WTC11 (cell line): ENCODE data around the gene BTLA. TPM values are rescaled to one million over a fixed set of nuclear protein-coding genes. Genes with fewer than 3 reads are reported as not detected.

ENCODE experiments used
- ATAC-seq: fragments of 200-7000 bp; cut with Tn5 transposase; 2 replicates; pipeline ENCODE4 v1.10.0; 2021; ENCODE audit warnings: mild to moderate bottlenecking, moderate library complexity
- CTCF ChIA-PET: fragments of 300-600 bp; sonication (Branson Sonifier 250); formaldehyde crosslinking; loops from one replicate; lab custom pipeline; 2021; ENCODE audit warnings: antibody characterized with exemption; lab: Charles Lee
- POLR2A ChIA-PET: fragments of 350-600 bp; sonication (Branson Sonifier 250); formaldehyde crosslinking; loops from one replicate; lab custom pipeline; 2021; ENCODE audit warnings: antibody characterized with exemption; lab: Charles Lee
- DNase-seq: peaks from one replicate; pipeline ENCODE4 v3.0.0; 2021; ENCODE audit warnings: low spot score
- H3K27ac Mint-ChIP-seq: 2 replicates; pipeline ENCODE4 v1.8.0; 2021; ENCODE audit warnings: mixed read lengths
- H3K27me3 Mint-ChIP-seq: 2 replicates; pipeline ENCODE4 v1.8.0; 2021; ENCODE audit warnings: low read depth, mild to moderate bottlenecking, moderate library complexity, mixed read lengths
- H3K36me3 Mint-ChIP-seq: 2 replicates; pipeline ENCODE4 v1.8.0; 2021; ENCODE audit warnings: mixed read lengths
- H3K4me1 Mint-ChIP-seq: 2 replicates; pipeline ENCODE4 v1.8.0; 2022; ENCODE audit warnings: mixed read lengths
- H3K4me3 Mint-ChIP-seq: 2 replicates; pipeline ENCODE4 v1.8.0; 2021; ENCODE audit warnings: mild to moderate bottlenecking, moderate library complexity, mixed read lengths
- H3K9me3 Mint-ChIP-seq: 2 replicates; pipeline ENCODE4 v1.8.0; 2021; ENCODE audit warnings: mixed read lengths
- CREB1 ChIP-seq: sonication (generic); formaldehyde crosslinking; IDR thresholded peaks from 2 replicates; pipeline ENCODE4 v1.8.0; 2023; ENCODE audit warnings: mild to moderate bottlenecking, missing genetic modification reagents
- ESRRA ChIP-seq: sonication (generic); formaldehyde crosslinking; IDR thresholded peaks from 2 replicates; pipeline ENCODE4 v1.8.1; 2022; ENCODE audit warnings: mild to moderate bottlenecking, missing genetic modification reagents, borderline replicate concordance
- GRHL2 ChIP-seq: fragments of 250-450 bp; sonication (Bioruptor Pico); IDR thresholded peaks from 2 replicates; pipeline ENCODE4 v1.8.0; 2022; ENCODE audit warnings: mild to moderate bottlenecking, moderate library complexity; ENCODE audit not compliant: insufficient replicate concordance, severe bottlenecking
- GTF2I ChIP-seq: fragments of 250-450 bp; sonication (Bioruptor Pico); conservative IDR thresholded peaks from 2 replicates; pipeline ENCODE4 v1.4.0; 2021; ENCODE audit warnings: mild to moderate bottlenecking
- HMGA2 ChIP-seq: fragments of 250-450 bp; sonication (Bioruptor Pico); IDR thresholded peaks from 2 replicates; pipeline ENCODE4 v1.4.0; 2021; ENCODE audit warnings: mild to moderate bottlenecking, moderate library complexity
- ZNF138 ChIP-seq: sonication (generic); formaldehyde crosslinking; conservative IDR thresholded peaks from 2 replicates; pipeline ENCODE4 v1.8.1; 2022; ENCODE audit warnings: mild to moderate bottlenecking, moderate library complexity, missing genetic modification reagents
- ZNF423 ChIP-seq: fragments of 250-450 bp; sonication (Bioruptor Pico); IDR thresholded peaks from 2 replicates; pipeline ENCODE4 v2.1.2; 2022; ENCODE audit warnings: mild to moderate bottlenecking, moderate library complexity
- total RNA-seq: library from RNA; stranded (reverse); gene quantifications from 3 replicates; pipeline ENCODE4 v1.2.3, GENCODE V29; 2021
- TF ChIP-seq, protein P1 (sequence below): sonication (generic); formaldehyde crosslinking; IDR thresholded peaks from 2 replicates; pipeline ENCODE4 v1.8.0; 2023; ENCODE audit warnings: mild to moderate bottlenecking, missing genetic modification reagents
- TF ChIP-seq, protein P2 (sequence below): sonication (generic); formaldehyde crosslinking; IDR thresholded peaks from 2 replicates; pipeline ENCODE4 v1.8.0; 2023; ENCODE audit warnings: missing genetic modification reagents, mild to moderate bottlenecking, borderline replicate concordance
- TF ChIP-seq, protein P3 (sequence below): sonication (generic); formaldehyde crosslinking; IDR thresholded peaks from 2 replicates; pipeline ENCODE4 v1.8.1; 2023; ENCODE audit warnings: mild to moderate bottlenecking, missing genetic modification reagents
- TF ChIP-seq, protein P4 (sequence below): sonication (generic); formaldehyde crosslinking; conservative IDR thresholded peaks from 2 replicates; pipeline ENCODE4 v1.8.1; 2022; ENCODE audit warnings: mild to moderate bottlenecking, missing genetic modification reagents
- TF ChIP-seq, protein P5 (sequence below): sonication (generic); formaldehyde crosslinking; IDR thresholded peaks from 2 replicates; pipeline ENCODE4 v1.8.1; 2022; ENCODE audit warnings: missing genetic modification reagents, borderline replicate concordance
- TF ChIP-seq, protein P6 (sequence below): fragments of 250-450 bp; sonication (Bioruptor Pico); IDR thresholded peaks from 2 replicates; pipeline ENCODE4 v2.1.2; 2022; ENCODE audit warnings: mild to moderate bottlenecking, moderate library complexity
- TF ChIP-seq, protein P7 (sequence below): sonication (generic); formaldehyde crosslinking; IDR thresholded peaks from 2 replicates; pipeline ENCODE4 v1.8.0; 2022; ENCODE audit warnings: mild to moderate bottlenecking, missing genetic modification reagents
- TF ChIP-seq, protein P8 (sequence below): fragments of 250-450 bp; sonication (Bioruptor Pico); conservative IDR thresholded peaks from 2 replicates; pipeline ENCODE4 v1.9.0; 2021; ENCODE audit warnings: mild to moderate bottlenecking
- TF ChIP-seq, protein P9 (sequence below): sonication (generic); formaldehyde crosslinking; IDR thresholded peaks from 2 replicates; pipeline ENCODE4 v1.8.1; 2022; ENCODE audit warnings: mild to moderate bottlenecking, moderate library complexity, missing genetic modification reagents
- TF ChIP-seq, protein P10 (sequence below): fragments of 200-600 bp; IDR thresholded peaks from 2 replicates; pipeline ENCODE4 v1.8.0; 2022; ENCODE audit warnings: antibody characterized with exemption

Gene BTLA
- total RNA-seq, 1 experiment from 2014 or later = not detected

DNA sequence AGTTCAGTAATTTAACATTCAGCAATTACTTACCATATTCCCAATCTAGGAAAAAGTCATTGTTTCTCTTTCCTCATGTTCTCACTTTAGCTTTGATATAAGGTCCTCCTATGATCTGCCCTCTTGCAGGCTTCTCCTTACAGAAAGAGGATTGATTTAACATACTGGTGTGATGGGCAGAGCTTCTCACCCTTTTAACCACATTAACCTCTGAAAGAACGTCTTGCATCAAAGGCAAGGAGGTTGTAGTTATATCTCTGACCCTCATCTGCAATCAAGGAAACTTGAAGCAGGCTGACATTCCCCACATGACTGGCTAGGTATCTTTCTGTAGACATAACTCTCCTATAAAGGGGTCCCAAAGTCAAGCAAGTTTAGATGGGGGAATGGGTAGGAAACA lies 39.5 kb downstream of the BTLA start:
- Mint-ChIP-seq H3K27ac (no peak overlapping the region), H3K36me3 (no peaks in the 10 kb centered on the region), H3K27me3 (no peaks in the 10 kb centered on the region), H3K9me3 (peaks cover 8% of the 10 kb centered on the region), H3K4me1 (0 out of 2 replicates have a peak, but pooled peaks cover 3% of the 10 kb centered on the region), H3K4me3 (no peak overlapping the region)
- ChIA-PET CTCF (no interaction called here), POLR2A (interaction anchor here (1.1 kb wide), 1 partner anchor 172 kb away, joined by 3 read pairs; no protein-coding TSS in a partner anchor)
- ATAC-seq (no peak), DNase-seq (no peak)
- TF ChIP-seq GRHL2 = no peak
- TF ChIP-seq, protein P1, sequence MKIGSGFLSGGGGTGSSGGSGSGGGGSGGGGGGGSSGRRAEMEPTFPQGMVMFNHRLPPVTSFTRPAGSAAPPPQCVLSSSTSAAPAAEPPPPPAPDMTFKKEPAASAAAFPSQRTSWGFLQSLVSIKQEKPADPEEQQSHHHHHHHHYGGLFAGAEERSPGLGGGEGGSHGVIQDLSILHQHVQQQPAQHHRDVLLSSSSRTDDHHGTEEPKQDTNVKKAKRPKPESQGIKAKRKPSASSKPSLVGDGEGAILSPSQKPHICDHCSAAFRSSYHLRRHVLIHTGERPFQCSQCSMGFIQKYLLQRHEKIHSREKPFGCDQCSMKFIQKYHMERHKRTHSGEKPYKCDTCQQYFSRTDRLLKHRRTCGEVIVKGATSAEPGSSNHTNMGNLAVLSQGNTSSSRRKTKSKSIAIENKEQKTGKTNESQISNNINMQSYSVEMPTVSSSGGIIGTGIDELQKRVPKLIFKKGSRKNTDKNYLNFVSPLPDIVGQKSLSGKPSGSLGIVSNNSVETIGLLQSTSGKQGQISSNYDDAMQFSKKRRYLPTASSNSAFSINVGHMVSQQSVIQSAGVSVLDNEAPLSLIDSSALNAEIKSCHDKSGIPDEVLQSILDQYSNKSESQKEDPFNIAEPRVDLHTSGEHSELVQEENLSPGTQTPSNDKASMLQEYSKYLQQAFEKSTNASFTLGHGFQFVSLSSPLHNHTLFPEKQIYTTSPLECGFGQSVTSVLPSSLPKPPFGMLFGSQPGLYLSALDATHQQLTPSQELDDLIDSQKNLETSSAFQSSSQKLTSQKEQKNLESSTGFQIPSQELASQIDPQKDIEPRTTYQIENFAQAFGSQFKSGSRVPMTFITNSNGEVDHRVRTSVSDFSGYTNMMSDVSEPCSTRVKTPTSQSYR (CRISPR knock-in tag) = no peak

DNA sequence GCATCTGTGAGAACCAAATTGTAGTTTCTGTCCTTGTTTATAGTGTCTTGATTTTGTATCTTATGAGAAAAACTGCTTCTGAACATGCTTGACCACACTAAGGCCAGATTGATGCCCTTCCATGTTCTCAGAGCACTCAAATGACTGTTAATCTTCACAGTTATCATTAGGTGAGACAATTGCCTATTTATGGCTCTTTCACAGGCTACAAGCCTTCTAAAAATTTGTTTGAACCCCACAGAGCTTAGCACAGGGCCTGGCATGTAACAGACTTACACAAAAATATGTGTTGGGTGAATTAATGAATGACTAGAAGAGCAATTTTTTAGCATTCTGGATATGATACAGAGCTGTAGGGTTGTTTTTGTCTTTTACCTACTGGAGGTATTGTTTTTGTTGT lies 43.1 kb downstream of the BTLA start:
- no peaks in the 10 kb centered on the region for H3K27me3 Mint-ChIP-seq
- H3K4me1 Mint-ChIP-seq = peaks cover 6% of the 10 kb centered on the region
- CTCF ChIA-PET = no interaction called here
- ATAC-seq (no peak), DNase-seq (no peak)
- H3K27ac Mint-ChIP-seq = no peak overlapping the region
- H3K9me3 Mint-ChIP-seq = no peaks in the 10 kb centered on the region
- no peak overlapping the region for H3K4me3 Mint-ChIP-seq
- H3K36me3 Mint-ChIP-seq = no peaks in the 10 kb centered on the region
- POLR2A ChIA-PET = no interaction called here
- TF ChIP-seq, protein P2, sequence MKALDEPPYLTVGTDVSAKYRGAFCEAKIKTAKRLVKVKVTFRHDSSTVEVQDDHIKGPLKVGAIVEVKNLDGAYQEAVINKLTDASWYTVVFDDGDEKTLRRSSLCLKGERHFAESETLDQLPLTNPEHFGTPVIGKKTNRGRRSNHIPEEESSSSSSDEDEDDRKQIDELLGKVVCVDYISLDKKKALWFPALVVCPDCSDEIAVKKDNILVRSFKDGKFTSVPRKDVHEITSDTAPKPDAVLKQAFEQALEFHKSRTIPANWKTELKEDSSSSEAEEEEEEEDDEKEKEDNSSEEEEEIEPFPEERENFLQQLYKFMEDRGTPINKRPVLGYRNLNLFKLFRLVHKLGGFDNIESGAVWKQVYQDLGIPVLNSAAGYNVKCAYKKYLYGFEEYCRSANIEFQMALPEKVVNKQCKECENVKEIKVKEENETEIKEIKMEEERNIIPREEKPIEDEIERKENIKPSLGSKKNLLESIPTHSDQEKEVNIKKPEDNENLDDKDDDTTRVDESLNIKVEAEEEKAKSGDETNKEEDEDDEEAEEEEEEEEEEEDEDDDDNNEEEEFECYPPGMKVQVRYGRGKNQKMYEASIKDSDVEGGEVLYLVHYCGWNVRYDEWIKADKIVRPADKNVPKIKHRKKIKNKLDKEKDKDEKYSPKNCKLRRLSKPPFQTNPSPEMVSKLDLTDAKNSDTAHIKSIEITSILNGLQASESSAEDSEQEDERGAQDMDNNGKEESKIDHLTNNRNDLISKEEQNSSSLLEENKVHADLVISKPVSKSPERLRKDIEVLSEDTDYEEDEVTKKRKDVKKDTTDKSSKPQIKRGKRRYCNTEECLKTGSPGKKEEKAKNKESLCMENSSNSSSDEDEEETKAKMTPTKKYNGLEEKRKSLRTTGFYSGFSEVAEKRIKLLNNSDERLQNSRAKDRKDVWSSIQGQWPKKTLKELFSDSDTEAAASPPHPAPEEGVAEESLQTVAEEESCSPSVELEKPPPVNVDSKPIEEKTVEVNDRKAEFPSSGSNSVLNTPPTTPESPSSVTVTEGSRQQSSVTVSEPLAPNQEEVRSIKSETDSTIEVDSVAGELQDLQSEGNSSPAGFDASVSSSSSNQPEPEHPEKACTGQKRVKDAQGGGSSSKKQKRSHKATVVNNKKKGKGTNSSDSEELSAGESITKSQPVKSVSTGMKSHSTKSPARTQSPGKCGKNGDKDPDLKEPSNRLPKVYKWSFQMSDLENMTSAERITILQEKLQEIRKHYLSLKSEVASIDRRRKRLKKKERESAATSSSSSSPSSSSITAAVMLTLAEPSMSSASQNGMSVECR (CRISPR knock-in tag) = no peak
- TF ChIP-seq, protein P3, sequence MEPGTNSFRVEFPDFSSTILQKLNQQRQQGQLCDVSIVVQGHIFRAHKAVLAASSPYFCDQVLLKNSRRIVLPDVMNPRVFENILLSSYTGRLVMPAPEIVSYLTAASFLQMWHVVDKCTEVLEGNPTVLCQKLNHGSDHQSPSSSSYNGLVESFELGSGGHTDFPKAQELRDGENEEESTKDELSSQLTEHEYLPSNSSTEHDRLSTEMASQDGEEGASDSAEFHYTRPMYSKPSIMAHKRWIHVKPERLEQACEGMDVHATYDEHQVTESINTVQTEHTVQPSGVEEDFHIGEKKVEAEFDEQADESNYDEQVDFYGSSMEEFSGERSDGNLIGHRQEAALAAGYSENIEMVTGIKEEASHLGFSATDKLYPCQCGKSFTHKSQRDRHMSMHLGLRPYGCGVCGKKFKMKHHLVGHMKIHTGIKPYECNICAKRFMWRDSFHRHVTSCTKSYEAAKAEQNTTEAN (CRISPR knock-in tag) = no peak
- TF ChIP-seq, protein P4, sequence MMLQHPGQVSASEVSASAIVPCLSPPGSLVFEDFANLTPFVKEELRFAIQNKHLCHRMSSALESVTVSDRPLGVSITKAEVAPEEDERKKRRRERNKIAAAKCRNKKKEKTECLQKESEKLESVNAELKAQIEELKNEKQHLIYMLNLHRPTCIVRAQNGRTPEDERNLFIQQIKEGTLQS (CRISPR knock-in tag) = no peak
- no peak for TF ChIP-seq ESRRA (CRISPR knock-in tag)
- no peak for TF ChIP-seq HMGA2
- TF ChIP-seq, protein P5, sequence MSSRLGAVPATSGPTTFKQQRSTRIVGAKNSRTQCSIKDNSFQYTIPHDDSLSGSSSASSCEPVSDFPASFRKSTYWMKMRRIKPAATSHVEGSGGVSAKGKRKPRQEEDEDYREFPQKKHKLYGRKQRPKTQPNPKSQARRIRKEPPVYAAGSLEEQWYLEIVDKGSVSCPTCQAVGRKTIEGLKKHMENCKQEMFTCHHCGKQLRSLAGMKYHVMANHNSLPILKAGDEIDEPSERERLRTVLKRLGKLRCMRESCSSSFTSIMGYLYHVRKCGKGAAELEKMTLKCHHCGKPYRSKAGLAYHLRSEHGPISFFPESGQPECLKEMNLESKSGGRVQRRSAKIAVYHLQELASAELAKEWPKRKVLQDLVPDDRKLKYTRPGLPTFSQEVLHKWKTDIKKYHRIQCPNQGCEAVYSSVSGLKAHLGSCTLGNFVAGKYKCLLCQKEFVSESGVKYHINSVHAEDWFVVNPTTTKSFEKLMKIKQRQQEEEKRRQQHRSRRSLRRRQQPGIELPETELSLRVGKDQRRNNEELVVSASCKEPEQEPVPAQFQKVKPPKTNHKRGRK = no peak
- TF ChIP-seq, protein P6, sequence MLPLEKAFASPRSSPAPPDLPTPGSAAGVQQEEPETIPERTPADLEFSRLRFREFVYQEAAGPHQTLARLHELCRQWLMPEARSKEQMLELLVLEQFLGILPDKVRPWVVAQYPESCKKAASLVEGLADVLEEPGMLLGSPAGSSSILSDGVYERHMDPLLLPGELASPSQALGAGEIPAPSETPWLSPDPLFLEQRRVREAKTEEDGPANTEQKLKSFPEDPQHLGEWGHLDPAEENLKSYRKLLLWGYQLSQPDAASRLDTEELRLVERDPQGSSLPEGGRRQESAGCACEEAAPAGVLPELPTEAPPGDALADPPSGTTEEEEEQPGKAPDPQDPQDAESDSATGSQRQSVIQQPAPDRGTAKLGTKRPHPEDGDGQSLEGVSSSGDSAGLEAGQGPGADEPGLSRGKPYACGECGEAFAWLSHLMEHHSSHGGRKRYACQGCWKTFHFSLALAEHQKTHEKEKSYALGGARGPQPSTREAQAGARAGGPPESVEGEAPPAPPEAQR (CRISPR knock-in tag) = no peak
- TF ChIP-seq, protein P7, sequence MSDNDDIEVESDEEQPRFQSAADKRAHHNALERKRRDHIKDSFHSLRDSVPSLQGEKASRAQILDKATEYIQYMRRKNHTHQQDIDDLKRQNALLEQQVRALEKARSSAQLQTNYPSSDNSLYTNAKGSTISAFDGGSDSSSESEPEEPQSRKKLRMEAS = no peak
- TF ChIP-seq, protein P8, sequence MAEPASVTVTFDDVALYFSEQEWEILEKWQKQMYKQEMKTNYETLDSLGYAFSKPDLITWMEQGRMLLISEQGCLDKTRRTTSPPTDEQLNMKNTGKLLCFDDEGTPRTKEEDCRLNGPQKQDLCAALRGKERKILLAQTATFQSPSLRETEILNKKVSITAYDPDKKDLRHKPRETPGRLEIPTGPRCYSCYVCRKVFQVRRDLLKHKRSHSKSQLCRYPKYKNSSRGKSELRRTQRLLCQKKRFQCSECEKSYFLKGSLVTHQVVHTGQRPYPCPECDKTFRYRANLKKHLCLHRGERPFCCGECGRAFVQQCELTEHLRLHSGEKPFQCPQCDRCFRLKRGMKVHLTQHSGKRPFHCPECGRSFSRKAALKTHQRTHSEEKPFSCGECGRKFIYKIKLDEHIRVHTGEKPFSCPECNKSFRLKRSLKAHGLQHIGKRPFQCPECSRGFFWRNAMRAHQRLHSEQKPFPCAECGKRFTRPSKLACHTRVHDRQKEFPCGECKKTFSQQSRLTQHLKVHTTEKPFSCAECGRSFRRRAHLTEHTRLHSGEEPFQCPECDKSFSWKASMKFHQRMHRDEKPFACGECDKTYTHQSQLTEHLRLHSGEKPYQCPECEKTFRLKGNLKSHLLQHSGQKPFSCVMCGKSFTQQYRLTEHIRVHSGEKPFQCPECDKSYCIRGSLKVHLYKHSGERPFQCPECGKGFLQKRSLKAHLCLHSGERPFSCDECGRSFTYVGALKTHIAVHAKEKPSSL (CRISPR knock-in tag) = no peak
- TF ChIP-seq, protein P9, sequence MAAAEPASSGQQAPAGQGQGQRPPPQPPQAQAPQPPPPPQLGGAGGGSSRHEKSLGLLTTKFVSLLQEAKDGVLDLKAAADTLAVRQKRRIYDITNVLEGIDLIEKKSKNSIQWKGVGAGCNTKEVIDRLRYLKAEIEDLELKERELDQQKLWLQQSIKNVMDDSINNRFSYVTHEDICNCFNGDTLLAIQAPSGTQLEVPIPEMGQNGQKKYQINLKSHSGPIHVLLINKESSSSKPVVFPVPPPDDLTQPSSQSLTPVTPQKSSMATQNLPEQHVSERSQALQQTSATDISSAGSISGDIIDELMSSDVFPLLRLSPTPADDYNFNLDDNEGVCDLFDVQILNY (CRISPR knock-in tag) = no peak
- no peak for TF ChIP-seq GTF2I
- no peak for TF ChIP-seq ZNF423
- TF ChIP-seq CREB1 (CRISPR knock-in tag) = no peak
- TF ChIP-seq, protein P10, sequence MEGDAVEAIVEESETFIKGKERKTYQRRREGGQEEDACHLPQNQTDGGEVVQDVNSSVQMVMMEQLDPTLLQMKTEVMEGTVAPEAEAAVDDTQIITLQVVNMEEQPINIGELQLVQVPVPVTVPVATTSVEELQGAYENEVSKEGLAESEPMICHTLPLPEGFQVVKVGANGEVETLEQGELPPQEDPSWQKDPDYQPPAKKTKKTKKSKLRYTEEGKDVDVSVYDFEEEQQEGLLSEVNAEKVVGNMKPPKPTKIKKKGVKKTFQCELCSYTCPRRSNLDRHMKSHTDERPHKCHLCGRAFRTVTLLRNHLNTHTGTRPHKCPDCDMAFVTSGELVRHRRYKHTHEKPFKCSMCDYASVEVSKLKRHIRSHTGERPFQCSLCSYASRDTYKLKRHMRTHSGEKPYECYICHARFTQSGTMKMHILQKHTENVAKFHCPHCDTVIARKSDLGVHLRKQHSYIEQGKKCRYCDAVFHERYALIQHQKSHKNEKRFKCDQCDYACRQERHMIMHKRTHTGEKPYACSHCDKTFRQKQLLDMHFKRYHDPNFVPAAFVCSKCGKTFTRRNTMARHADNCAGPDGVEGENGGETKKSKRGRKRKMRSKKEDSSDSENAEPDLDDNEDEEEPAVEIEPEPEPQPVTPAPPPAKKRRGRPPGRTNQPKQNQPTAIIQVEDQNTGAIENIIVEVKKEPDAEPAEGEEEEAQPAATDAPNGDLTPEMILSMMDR = no peak
- no peak for TF ChIP-seq ZNF138 (CRISPR knock-in tag)
